Measurements from ENCODE around the gene SKIDA1.

Gene SKIDA1

DNA sequence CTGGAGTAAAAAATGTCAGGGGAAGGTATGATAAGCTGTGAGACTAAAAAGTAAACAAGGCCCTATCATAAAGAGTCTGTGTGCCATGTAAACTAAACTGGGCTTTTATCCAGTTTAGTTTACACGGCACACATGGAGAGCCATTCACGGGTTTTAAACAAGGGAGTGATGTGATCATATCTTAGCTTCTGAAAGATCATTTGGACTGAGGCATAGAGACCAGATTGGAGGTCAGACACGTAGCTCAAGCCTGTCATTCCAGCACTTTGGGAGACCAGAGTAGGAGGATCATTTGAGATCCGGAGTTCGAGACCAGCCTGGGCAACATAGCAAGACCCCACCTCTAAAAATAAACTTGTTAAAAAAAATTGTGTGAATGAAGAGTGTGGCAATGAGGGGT lies 50.1 kb downstream of the SKIDA1 start:
- no peak for DNase-seq

GRCh38 chr10:21473541-21473940 lies 51.9 kb downstream of the SKIDA1 start:
- no peak for DNase-seq

GRCh38 chr10:21473135-21473534 lies 52.3 kb downstream of the SKIDA1 start:
- DNase-seq = no peak

GRCh38 chr10:21468086-21468485 lies 57.4 kb downstream of the SKIDA1 start:
- no peak for DNase-seq

DNA sequence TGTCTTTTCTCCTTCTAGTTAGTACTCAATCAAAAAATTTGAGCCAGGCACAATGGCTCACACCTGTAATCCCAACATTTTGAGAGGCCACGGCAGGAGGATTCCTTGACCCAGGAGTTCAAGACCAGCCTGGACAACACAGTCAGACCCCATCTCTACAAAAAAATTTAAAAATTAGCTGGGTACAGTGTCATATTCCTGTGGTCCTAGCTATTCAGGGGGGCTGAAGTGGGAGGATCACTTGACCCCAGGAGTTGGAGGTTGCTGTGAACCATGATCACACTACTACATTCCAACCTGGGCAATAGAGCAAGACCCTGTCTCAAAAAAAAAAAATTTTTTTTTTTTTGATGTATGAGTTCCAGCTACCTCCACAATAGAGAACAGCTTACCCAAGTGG lies 57.8 kb downstream of the SKIDA1 start:
- no peak for DNase-seq

GRCh38 chr10:21464134-21464533 lies 61.3 kb downstream of the SKIDA1 start:
- peak; percentile 9 for DNase-seq

Data from fibroblast of skin of right biceps (primary cell).